ENCODE measurements around the gene IFT57.
A peak's percentile ranks its signal among the peaks of the same experiment; 100 is the strongest.

Gene IFT57

DNA sequence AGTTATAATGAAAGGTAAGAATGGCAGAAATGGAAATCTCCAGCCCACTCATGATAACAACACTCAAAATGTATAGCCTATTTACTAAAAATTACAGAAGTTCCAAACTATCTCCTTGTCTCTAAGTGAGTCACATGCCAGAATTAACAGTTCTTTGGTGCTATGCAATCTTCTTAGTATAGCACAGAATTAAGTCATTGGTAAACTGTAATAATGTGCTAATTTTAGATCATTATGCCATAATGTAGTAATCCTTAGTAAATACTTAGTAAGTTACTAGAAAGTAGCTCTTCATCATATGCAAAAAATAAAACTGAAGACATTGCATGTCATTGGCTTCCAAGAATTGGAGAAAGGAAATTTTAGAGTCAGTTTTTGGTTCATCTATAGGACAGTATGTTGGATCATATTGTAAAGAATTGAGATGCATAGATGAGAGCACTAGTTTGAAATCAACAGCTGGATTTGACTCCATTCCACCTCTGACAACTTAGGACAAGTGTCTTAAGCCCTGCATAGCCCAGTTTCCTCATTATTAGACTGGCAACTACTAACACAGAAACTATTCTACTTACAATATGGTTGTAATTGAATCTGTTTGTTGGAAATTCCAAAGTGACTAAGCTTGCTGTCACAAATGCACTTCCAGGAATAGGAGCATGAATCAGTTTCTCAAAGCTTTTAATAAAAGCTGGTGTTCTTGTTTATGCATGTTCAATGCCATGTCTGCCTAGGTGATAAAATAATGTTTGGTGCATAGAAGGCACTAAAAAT lies 91.3 kb downstream of the IFT57 start:
- H3K4me3 ChIP-seq (ENCODE audit: insufficient read depth, low read length, poor library complexity, severe bottlenecking), result no peak overlapping the region
- TF ChIP-seq EZH2phosphoT487 (conservative IDR thresholded peaks at IDR 0.05; ENCODE audit: low read length), result no peak
- TF ChIP-seq, protein P1, sequence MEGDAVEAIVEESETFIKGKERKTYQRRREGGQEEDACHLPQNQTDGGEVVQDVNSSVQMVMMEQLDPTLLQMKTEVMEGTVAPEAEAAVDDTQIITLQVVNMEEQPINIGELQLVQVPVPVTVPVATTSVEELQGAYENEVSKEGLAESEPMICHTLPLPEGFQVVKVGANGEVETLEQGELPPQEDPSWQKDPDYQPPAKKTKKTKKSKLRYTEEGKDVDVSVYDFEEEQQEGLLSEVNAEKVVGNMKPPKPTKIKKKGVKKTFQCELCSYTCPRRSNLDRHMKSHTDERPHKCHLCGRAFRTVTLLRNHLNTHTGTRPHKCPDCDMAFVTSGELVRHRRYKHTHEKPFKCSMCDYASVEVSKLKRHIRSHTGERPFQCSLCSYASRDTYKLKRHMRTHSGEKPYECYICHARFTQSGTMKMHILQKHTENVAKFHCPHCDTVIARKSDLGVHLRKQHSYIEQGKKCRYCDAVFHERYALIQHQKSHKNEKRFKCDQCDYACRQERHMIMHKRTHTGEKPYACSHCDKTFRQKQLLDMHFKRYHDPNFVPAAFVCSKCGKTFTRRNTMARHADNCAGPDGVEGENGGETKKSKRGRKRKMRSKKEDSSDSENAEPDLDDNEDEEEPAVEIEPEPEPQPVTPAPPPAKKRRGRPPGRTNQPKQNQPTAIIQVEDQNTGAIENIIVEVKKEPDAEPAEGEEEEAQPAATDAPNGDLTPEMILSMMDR (IDR thresholded peaks at IDR 0.05; ENCODE audit: insufficient read depth, low read length, poor library complexity, severe bottlenecking), result no peak
- H3K9me2 ChIP-seq (replicated peaks; ENCODE audit: insufficient read depth, low read length), result no peaks in the 10 kb centered on the region
- peaks cover 4% of the 10 kb centered on the region; the same call in 1 of the 2 replicates for H3F3A ChIP-seq (ENCODE audit: insufficient read depth)
- H3K36me3 ChIP-seq (ENCODE audit: low read length), result peaks cover 8% of the 10 kb centered on the region; the same call in 1 of the 2 replicates
- H4K20me1 ChIP-seq (ENCODE audit: low read depth, low read length), result no peaks in the 10 kb centered on the region
- no peaks in the 10 kb centered on the region for H3K27me3 ChIP-seq (ENCODE audit: low read length)
- H3K27ac ChIP-seq (ENCODE audit: low read depth, low read length), result no peak overlapping the region
- no peak overlapping the region for H3K9ac ChIP-seq (ENCODE audit: low read length)
- H2AFZ ChIP-seq (ENCODE audit: low read depth, low read length, severe bottlenecking), result no peak overlapping the region
- H3K4me2 ChIP-seq (ENCODE audit: low read depth, low read length, poor library complexity, severe bottlenecking), result no peak overlapping the region
- no peaks in the 10 kb centered on the region for H3K9me3 ChIP-seq (ENCODE audit: insufficient read depth, low read length)
- H3K79me2 ChIP-seq (ENCODE audit: insufficient read depth, low read length), result peaks cover 36% of the 10 kb centered on the region; the same call in 1 of the 2 replicates

DNA sequence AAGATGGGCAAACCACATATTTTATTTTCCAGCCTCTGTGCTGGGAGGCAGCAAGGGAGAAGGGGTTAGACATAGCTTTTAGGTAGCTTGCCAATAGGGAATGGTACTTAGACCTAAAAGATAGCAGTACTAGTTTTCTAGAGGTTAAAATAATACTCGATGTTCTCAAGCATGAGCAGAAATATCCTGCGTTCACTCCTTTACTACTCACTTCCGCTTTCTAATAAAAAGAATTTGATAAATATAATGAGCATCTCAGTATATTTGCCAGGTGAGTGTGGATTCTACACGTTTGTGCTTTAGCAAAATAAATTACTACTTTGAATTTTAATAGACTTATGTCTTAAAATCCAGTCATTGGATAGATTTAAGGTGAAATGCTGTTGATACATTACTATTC lies 92.0 kb downstream of the IFT57 start:
- no peak overlapping the region for H3K27ac ChIP-seq (ENCODE audit: low read depth, low read length)
- H4K20me1 ChIP-seq (ENCODE audit: low read depth, low read length), result no peaks in the 10 kb centered on the region
- no peaks in the 10 kb centered on the region for H3K9me2 ChIP-seq (replicated peaks; ENCODE audit: insufficient read depth, low read length)
- H2AFZ ChIP-seq (ENCODE audit: low read depth, low read length, severe bottlenecking), result no peak overlapping the region
- peaks cover 9% of the 10 kb centered on the region for H3F3A ChIP-seq (ENCODE audit: insufficient read depth)
- H3K9ac ChIP-seq (ENCODE audit: low read length), result no peak overlapping the region
- TF ChIP-seq, protein P1 (IDR thresholded peaks at IDR 0.05; ENCODE audit: insufficient read depth, low read length, poor library complexity, severe bottlenecking), result no peak
- TF ChIP-seq EZH2phosphoT487 (conservative IDR thresholded peaks at IDR 0.05; ENCODE audit: low read length), result no peak
- peaks cover 37% of the 10 kb centered on the region; the same call in 1 of the 2 replicates for H3K79me2 ChIP-seq (ENCODE audit: insufficient read depth, low read length)
- peaks cover 7% of the 10 kb centered on the region; the same call in 1 of the 2 replicates for H3K36me3 ChIP-seq (ENCODE audit: low read length)
- H3K4me3 ChIP-seq (ENCODE audit: insufficient read depth, low read length, poor library complexity, severe bottlenecking), result no peak overlapping the region
- H3K9me3 ChIP-seq (ENCODE audit: insufficient read depth, low read length), result no peaks in the 10 kb centered on the region
- no peaks in the 10 kb centered on the region for H3K27me3 ChIP-seq (ENCODE audit: low read length)
- H3K4me2 ChIP-seq (ENCODE audit: low read depth, low read length, poor library complexity, severe bottlenecking), result no peak overlapping the region

DNA sequence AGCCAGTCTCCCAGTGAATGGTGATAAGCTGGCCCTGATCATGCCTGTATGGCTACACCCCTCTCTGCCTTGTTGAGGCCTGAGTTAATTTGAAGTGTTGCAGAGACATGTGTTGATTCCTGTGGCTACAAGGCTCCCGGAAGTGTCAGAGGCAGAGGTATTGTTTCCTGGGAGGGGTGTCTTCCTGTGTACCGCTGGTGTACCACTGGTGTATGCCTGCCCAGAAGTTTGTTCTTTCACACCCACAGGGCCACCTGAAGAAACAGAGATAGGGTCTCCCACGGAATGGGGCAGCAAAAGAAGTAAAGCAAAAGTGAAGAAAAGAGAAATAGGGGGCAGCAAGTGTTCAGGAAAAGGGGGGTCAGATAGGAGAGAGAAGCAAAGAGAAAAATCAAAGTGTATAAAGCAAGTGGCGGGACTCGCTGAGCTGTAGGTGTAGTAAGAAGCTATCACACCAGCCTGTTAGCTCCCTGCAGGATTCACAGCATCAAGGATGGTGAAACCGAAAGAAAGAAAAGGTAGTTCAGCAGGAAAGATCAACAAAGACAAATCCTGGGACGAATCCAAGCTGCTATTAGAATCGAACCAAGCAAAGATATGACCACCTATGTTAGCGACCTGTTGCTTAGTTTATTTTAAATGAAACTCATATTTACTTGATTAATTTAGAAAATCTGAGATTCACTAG lies 94.8 kb downstream of the IFT57 start:
- no peak overlapping the region for H2AFZ ChIP-seq (ENCODE audit: low read depth, low read length, severe bottlenecking)
- H3K27ac ChIP-seq (ENCODE audit: low read depth, low read length), result peak overlapping the region; percentile 43; the same call in 1 of the 2 replicates
- H3K79me2 ChIP-seq (ENCODE audit: insufficient read depth, low read length), result peaks cover 24% of the 10 kb centered on the region; the same call in 1 of the 2 replicates
- no peaks in the 10 kb centered on the region for H4K20me1 ChIP-seq (ENCODE audit: low read depth, low read length)
- no peaks in the 10 kb centered on the region for H3K9me2 ChIP-seq (replicated peaks; ENCODE audit: insufficient read depth, low read length)
- H3F3A ChIP-seq (ENCODE audit: insufficient read depth), result peaks cover 25% of the 10 kb centered on the region
- peaks cover 7% of the 10 kb centered on the region; the same call in 1 of the 2 replicates for H3K36me3 ChIP-seq (ENCODE audit: low read length)
- H3K9me3 ChIP-seq (ENCODE audit: insufficient read depth, low read length), result no peaks in the 10 kb centered on the region
- TF ChIP-seq, protein P1 (IDR thresholded peaks at IDR 0.05; ENCODE audit: insufficient read depth, low read length, poor library complexity, severe bottlenecking), result no peak
- no peak for TF ChIP-seq EZH2phosphoT487 (conservative IDR thresholded peaks at IDR 0.05; ENCODE audit: low read length)
- H3K4me2 ChIP-seq (ENCODE audit: low read depth, low read length, poor library complexity, severe bottlenecking), result peak overlapping the region; percentile 99
- H3K4me3 ChIP-seq (ENCODE audit: insufficient read depth, low read length, poor library complexity, severe bottlenecking), result peak overlapping the region; percentile 1
- peak overlapping the region; percentile 4; the same call in 1 of the 2 replicates for H3K9ac ChIP-seq (ENCODE audit: low read length)
- H3K27me3 ChIP-seq (ENCODE audit: low read length), result no peaks in the 10 kb centered on the region

Measured in SU-DHL-6 (cell line).